ENCODE data around the gene PTPRU.

DNA sequence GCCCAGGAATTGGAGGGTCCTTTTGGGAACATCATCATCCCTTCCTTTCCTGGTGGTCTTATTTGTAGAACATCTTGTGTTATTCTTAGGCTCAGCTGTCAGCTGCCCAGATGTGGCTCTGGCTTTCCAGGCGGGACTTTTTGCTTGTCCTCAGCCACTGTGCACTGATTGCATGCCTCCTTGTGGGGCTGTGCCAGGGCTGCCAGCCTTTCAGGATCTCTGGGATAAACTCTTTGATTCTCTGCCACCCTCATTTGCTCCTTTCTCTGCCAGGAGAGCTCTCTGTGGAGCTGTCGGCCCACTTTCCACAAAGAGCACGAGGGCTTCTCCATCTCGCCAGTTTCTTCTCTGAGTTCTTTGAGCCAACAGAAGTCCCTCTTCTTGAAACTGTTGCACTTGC, 63.1 kb downstream of the PTPRU start:
- TF ChIP-seq, protein P1, sequence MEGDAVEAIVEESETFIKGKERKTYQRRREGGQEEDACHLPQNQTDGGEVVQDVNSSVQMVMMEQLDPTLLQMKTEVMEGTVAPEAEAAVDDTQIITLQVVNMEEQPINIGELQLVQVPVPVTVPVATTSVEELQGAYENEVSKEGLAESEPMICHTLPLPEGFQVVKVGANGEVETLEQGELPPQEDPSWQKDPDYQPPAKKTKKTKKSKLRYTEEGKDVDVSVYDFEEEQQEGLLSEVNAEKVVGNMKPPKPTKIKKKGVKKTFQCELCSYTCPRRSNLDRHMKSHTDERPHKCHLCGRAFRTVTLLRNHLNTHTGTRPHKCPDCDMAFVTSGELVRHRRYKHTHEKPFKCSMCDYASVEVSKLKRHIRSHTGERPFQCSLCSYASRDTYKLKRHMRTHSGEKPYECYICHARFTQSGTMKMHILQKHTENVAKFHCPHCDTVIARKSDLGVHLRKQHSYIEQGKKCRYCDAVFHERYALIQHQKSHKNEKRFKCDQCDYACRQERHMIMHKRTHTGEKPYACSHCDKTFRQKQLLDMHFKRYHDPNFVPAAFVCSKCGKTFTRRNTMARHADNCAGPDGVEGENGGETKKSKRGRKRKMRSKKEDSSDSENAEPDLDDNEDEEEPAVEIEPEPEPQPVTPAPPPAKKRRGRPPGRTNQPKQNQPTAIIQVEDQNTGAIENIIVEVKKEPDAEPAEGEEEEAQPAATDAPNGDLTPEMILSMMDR (conservative IDR thresholded peaks at IDR 0.05): no peak
- TF ChIP-seq EZH2 (IDR thresholded peaks at IDR 0.05; ENCODE audit: low read depth): no peak

Measured in PC-9 (cell line).